Measurements from ENCODE around the gene WDR89. TPM values are rescaled to one million over a fixed set of nuclear protein-coding genes. Genes with fewer than 3 reads are reported as not detected.
"Not testable (repeated sequence)": the region's sequence is repeated elsewhere in the genome, so short reads cannot be mapped to it uniquely, and the experiment has no call there.

WDR89 gene
- polyA plus RNA-seq, 3 donors: 19.8 to 23.1 (median 20.8) TPM

DNA sequence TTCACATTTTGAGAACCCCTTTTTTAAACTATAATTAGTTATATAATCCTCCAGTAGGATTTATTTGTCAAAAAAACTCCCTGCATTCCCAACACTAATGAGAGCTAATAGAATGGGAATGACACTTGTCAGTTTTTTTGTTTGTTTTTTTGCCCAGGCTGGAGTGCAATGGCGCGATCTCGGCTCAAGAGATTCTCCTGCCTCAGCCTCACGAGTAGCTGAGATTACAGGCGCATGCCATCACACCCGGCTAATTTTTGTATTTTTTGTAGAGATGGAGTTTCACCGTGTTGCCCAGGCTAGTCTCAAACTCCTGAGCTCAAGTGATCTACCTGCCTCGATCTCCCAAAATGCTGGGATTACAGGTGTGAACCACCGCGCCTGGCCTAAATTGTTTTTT is 20.2 kb upstream of the WDR89 start:
- not testable (repeated sequence) for DNase-seq

GRCh38 chr14:63659726-63660125 is 18.1 kb upstream of the WDR89 start:
- DNase-seq: no peak

- DNase-seq: no peak
Measured at GRCh38 chr14:63656194-63656593, 14.5 kb upstream of the WDR89 start.

GRCh38 chr14:63654936-63655335 is 13.3 kb upstream of the WDR89 start:
- DNase-seq: no peak

DNA sequence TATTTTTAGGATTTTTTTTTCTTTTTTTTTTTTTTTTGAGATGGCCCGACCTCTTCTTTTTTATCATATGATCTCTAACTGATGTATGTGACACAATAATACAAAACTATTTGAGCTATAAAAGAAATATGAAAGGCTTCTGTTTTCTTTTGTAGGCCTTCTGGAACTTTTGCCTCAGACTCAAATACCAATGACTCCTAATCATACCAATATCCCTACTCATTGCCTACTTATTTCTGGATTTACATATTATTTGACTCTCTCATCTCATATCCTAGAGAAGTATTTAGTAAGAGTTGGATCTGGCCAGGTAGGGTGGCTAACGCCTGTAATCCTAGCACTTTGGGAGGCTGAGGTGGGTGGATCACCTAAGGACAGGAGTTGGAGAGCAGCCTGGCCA is 12.7 kb upstream of the WDR89 start:
- no peak for DNase-seq

GRCh38 chr14:63652406-63652805 is 10.7 kb upstream of the WDR89 start:
- DNase-seq: no peak

GRCh38 chr14:63650256-63650952 is 8.7 kb upstream of the WDR89 start:
- DNase-seq: no peak

DNA sequence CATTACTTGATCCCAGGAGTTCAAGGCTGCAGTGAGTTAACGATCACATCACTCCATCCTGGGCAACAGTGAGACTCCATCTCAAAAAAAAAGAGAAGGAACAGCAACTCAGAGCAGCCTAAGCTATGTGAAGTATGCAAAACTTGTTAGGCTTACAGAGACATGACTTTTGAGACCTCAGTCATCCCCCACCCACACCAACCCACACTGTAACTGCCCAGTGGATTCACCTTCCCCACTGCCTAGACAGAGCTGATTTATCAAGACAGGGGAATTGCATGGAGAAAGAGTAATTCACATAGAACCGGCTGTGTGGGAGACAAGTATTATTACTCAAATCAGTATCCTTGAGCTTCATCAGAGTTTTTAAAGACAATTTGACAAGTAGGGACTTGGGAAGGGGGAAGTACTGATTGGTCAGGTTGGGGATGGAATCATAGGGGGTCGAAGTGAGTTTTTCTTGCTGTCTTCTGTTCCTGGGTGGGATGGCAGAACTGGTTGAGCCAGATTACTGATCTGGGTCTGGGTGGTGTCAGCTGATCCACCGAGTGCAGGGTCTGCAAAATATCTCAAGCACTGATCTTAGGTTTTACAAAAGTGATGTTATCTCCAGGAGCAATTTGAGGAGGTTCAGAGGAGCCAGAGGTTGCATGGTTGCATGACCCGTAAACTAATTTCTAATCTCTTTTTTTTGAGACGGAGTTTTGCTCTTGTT is 6.2 kb upstream of the WDR89 start:
- no peak for DNase-seq

- DNase-seq: no peak
Measured at GRCh38 chr14:63644741-63645140, 3.1 kb upstream of the WDR89 start.

DNA sequence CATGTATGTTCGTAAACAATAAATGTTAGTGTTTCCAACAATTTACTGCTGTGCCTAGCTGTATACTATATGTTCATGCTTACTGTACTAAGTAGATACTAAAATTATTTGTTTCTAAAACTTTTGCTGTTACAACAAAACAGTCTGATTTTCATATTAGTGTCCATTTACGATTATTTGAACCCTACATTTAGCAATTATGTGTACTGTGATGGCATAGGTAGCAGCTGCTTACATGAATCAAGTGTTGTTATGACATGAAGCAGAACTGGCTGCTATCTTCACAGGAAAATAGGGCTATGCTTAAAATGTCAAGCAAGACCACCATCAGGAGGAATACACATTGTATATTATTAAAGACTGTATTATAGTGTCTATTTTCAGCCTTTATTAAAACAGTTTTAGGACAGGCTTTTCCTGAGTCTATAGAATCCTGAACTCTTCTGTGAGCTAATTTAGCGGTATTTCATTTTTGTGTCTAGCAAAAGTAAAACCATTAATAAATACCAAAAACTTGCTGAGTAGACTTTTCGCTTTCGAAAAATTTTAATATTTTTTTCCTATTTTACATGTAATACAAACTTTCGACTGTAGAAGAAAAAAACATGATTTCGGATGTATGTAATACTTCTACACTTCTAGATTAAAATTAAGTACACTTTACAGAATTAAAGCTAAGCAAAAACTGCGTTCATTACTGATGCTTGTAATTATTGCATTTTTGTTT is 1.1 kb upstream of the WDR89 start:
- DNase-seq: no peak

GRCh38 chr14:63642229-63642611 is 549 bp upstream of the WDR89 start:
- peak; percentile 96 for DNase-seq

- no peak for DNase-seq
Measured at GRCh38 chr14:63638493-63638892, 3.2 kb downstream of the WDR89 start.

DNA sequence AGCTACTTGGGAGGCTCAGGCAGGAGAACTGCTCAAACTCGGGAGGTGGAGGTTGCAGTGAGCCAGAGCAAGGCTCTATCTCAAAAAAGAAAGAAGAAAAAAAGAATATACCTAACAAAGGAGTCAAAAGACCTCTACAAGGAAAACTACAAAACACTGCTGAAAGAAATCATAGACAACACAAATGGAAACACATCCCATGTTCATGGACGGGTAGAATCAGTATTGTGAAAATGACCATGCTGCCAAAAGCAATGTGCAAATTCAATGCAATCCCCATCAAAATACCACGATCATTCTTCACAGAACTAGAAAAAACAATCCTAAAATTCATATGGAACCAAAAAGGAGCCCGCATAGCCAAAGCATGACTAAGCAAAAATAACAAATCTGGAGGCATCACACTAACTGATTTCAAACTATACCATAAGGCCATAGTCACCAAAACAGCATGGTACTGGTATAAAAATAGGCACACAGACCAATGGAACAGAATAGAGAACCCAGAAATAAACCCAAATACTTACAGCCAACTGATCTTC is 5.5 kb downstream of the WDR89 start:
- not testable (repeated sequence) for DNase-seq

- no peak for DNase-seq
Measured at GRCh38 chr14:63633801-63634200, 7.9 kb downstream of the WDR89 start.

DNA sequence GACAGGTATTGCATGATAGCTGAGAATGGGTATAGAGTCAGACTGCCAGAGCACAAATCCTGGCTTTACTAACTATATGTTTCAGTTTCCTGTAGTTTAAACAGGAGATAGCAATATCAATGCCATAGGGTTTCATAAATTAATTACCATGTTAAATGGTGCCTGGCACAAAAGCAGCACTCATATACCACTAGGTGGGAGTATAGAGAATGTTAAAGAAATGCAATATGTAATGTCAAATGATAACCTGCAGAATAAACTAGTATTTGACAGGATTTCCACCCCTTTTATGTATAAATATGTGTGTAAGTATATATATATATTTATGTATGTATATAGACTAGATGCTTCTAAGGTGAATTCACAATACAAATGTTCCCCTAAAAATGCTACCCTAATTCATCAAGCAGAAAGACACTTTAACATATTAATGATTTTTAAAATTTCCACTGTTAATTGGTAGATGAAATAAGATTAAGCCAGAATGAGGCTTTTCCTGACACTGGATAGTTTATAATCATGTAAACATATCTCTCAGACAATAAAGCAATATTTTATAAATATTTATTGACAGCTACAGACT is 8.6 kb downstream of the WDR89 start:
- no peak for DNase-seq

DNA sequence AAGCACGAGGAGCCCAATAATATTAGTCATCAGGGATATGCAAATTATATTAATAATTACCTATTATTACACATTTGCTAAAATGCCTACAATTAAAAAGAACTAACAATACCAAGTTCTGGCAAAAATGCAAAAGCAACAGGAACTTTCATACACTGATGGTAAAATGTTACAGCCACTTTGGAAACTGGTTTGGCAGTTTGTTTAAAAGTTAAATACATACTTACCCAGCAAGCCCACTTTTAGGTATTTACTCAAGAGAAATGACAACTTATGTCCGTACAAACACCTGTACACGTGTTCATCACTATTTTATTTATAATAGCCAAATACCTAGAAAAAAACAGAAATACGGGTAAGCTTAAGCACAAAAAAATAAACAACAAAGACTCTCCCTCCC is 17.0 kb downstream of the WDR89 start:
- no peak for DNase-seq

- no peak for DNase-seq
Measured at GRCh38 chr14:63624203-63624602, 17.5 kb downstream of the WDR89 start.

DNA sequence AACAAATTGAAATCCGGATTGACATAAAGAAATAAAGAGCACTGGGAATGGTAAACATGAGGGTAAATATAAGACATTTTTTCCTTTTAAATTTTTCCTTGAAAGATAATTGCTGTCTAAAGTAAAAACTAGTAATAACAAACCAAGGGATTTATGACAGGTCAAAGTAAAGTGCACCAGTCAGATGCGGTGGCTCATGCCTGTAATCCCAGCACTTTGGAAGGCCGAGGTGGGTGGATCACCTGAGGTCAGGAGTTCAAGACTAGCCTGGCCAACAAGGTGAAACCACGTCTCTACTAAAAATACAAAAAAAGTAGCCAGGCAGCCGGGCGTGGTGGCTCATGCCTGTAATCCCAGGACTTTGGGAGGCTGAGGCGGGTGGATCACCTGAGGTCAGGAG is 19.7 kb downstream of the WDR89 start:
- not testable (repeated sequence) for DNase-seq

DNA sequence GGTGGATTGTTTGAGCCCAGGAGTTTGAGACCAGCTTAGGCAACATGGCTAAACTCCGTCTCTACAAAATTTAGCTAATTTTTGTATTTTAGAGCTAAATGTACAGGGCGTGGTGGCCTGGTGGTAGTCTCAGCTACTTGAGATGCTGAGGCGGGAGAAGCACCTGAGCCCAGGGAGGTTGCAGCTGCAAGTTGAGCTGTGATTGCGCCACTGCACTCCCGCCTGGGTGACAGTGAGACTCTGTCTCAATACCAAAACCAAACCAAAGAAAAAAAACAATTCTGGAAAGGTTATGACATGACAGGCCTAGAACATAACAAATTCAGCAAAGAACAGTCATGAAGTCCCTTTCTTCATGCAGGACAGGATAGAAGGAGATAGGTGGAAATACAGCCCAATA is 25.7 kb downstream of the WDR89 start:
- DNase-seq: no peak

- no peak for DNase-seq
Measured at GRCh38 chr14:63614679-63615363, 26.9 kb downstream of the WDR89 start.

- no peak for DNase-seq
Measured at GRCh38 chr14:63611078-63611477, 30.6 kb downstream of the WDR89 start.

DNA sequence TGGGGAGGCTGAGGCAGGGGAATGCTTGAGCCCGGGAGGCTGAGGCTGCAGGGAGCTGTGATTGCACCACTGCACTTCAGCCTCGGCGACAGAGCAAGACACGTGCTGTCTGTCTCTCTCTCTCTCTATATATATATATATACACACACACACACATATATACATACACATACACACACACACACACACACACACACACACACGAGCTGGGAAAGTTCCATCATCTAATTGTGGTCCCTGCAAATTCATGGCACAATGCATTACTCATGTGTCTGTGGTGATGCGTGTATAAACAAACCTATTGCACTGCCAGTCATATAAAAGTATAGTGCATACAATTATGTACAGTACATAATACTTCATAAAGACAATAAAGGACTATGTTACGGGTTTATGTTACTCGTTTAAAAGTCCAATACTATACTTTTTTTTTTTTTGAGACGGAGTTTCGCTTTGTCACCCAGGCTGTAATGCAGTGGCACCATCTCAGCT is 36.6 kb downstream of the WDR89 start:
- no peak for DNase-seq

All from renal pelvis (tissue), 4 donors.